Left cardiac atrium (tissue), 4 donors: ENCODE data around the gene NUCB1. TPM values are rescaled to one million over a fixed set of nuclear protein-coding genes. Genes with fewer than 3 reads are reported as not detected.
A peak's percentile ranks its signal among the peaks of the same experiment; 100 is the strongest.

Experiments used
- ATAC-seq, 2 donors: fragments of 200-7000 bp; cut with Tn5 transposase; one replicate each; pipeline ENCODE4 v1.9.1; 2020; ENCODE audit warnings: mild to moderate bottlenecking in 2 of 2, moderate library complexity in 2 of 2
- DNase-seq: peaks from one replicate; pipeline ENCODE4 v3.0.0-alpha.2; 2020
- intact Hi-C, 2 donors: fragments of 100-400 bp; cut with DNase I; formaldehyde crosslinking; loops; one replicate each; pipeline versions ENCODE4 v1.14.1 to v1.15.1; 2022 to 2023
- total RNA-seq, 2 donors: library from RNA; stranded (reverse); fragmentation: NEBNext Ultra II Directional; extraction: Animal tissue kit (Norgen Biotek cat#: 25700); gene quantifications; one replicate each; pipeline ENCODE4 v1.2.1, GENCODE V29; 2021
- donor health status: DM: no; HTN: yes; CAD: no.
- donor health status: DM: no; HTN: yes; CAD: no; lungs with severe emphysema.
- donor health status: DM: yes; HTN: yes; CAD: no.
- donor health status: Dilated cardiomyopathy.

The NUCB1 gene
- total RNA-seq, 2 donors from 2014 or later: 279 to 342 TPM

GRCh38 chr19:48953141-48953540 is 53.0 kb downstream of the NUCB1 start:
- DNase-seq (no peak), ATAC-seq (no peak)
- intact Hi-C loops: loop anchor here in 1 of 2 donors (10.0 kb wide), 1 partner anchor 48 kb away; the partner anchor contains the start of gene NUCB1

DNA sequence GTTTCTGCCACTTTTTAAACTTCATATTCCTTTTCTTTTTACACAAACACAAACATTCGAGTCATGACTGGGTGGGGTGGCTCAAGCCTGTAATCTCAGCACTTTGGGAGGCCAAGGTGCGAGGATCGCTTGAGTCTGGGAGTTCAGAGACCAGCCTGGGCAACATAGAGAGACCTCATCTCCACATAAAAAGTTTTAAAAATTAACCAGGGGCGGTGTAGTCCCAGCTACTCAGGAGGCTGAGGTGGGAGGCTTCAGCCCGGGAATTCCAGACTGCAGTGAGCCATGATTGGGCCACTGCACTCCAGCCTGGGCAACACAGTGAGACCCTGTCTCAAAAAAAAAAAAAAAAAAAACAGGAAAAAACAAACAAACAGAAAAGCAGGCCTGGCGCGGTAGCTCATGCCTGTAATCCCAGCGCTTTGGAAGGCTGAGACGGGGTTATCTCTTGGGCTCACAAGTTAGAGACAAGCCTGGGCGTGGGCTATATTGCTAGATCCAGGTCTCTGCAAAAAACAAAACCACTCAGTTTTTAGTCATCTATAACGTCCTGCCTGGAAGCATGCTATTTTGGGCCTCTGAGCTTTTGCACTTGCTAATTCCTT is 54.0 kb downstream of the NUCB1 start:
- ATAC-seq (no peak), DNase-seq (no peak)
- intact Hi-C loops: loop anchor here in 1 of 2 donors (10.0 kb wide), 1 partner anchor 49 kb away; the partner anchor contains the start of gene NUCB1

- intact Hi-C loops: loop anchor here in 1 of 2 donors (10.0 kb wide), 1 partner anchor 50 kb away; the partner anchor contains the start of gene NUCB1
- peak; percentile 96 to 97 for ATAC-seq
- DNase-seq: peak; percentile 98
Measured at GRCh38 chr19:48954595-48955307, 54.6 kb downstream of the NUCB1 start, which contains the start of gene BAX. BAX (plus strand) TSS chr19:48954875; CDS start chr19:48954929, 54 bp downstream.

GRCh38 chr19:48955308-48955958 is 55.3 kb downstream of the NUCB1 start:
- DNase-seq (no peak), ATAC-seq (no peak)
- intact Hi-C loops: loop anchor here in 1 of 2 donors (10.0 kb wide), 1 partner anchor 51 kb away; the partner anchor contains the start of gene NUCB1

GRCh38 chr19:48958006-48958405 is 57.9 kb downstream of the NUCB1 start:
- intact Hi-C loops: loop anchor here in 1 of 2 donors (10.0 kb wide), 1 partner anchor 53 kb away; the partner anchor contains the start of gene NUCB1
- ATAC-seq: no peak
- no peak for DNase-seq

DNA sequence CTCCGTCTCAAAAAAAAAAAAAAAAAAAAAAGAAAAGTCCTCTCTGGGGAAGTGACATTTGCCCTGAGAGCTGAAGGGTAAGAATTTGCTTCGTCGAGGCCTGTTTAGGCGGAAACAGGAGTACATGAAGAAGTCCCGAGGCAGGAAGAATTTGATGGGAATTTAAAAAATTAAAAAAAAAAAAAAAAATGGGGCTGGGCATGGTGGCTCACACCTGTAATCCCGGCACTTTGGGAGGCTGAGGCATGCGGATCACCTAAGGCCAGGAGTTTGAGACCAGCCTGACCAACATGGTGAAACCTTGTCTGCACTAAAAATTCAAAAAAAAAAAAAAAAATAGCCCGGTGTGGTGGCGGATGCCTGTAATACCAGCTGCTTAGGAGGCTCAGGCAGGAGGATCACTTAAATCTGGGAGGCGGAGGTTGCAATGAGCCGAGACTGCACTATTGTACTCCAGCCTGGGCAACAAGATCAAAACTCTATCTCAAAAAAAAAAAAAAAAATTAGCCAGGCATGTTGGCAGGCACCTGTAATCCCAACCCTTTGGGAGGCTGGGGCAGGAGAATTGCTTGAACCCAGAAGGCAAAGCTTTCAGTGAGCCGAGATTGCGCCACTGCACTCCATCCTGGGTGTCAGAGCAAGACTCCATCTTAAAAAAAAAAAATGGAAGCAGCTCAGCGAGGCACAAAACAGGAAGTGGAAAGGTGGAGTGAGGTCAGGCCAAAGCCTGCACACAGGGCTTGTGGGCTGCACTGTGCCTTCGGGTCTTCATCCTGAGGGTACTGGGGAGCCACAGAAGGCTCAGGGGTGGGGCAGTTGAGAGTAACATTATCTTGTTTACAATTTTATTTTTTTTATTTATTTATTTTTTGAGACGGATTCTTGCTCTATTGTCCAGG is 59.5 kb downstream of the NUCB1 start:
- no peak for ATAC-seq
- DNase-seq: no peak
- intact Hi-C loops: loop anchor here (10.0 kb wide), 2 partner anchors 55 to 85 kb away; partner anchors contain the start of genes NUCB1 (in 1 of the 2) and PPP1R15A (in 1 of the 2)

- DNase-seq (no peak), ATAC-seq (no peak)
- intact Hi-C loops: loop anchor here in 1 of 2 donors (10.0 kb wide), 1 partner anchor 86 kb away; the partner anchor contains the start of gene PPP1R15A
Measured at GRCh38 chr19:48961051-48961649, 61.0 kb downstream of the NUCB1 start.

DNA sequence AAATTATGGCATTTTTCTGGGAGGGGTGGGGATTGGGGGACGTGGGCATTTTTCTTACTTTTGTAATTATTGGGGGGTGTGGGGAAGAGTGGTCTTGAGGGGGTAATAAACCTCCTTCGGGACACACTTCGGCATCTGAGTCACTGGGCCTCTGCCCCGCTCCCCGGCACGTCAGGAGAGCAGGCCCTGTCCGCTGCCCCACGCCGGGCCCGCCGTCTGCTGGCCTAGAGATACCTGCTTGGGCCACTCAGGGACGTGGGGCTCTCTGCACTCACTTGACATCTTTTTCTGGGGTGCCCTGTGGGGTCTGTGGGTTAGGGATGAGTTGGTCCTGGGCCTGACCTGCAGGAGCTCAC is 61.5 kb downstream of the NUCB1 start:
- ATAC-seq (no peak), DNase-seq (no peak)
- intact Hi-C loops: loop anchor here in 1 of 2 donors (10.0 kb wide), 1 partner anchor 87 kb away; the partner anchor contains the start of gene PPP1R15A

GRCh38 chr19:48962029-48962848 is 62.1 kb downstream of the NUCB1 start:
- DNase-seq: peak; percentile 64
- intact Hi-C loops: loop anchor here in 1 of 2 donors (10.0 kb wide), 1 partner anchor 87 kb away; the partner anchor contains the start of gene PPP1R15A
- no peak for ATAC-seq

GRCh38 chr19:48962849-48963165 is 62.7 kb downstream of the NUCB1 start:
- DNase-seq (no peak), ATAC-seq (no peak)
- intact Hi-C loops: loop anchor here in 1 of 2 donors (10.0 kb wide), 1 partner anchor 88 kb away; the partner anchor contains the start of gene PPP1R15A

DNA sequence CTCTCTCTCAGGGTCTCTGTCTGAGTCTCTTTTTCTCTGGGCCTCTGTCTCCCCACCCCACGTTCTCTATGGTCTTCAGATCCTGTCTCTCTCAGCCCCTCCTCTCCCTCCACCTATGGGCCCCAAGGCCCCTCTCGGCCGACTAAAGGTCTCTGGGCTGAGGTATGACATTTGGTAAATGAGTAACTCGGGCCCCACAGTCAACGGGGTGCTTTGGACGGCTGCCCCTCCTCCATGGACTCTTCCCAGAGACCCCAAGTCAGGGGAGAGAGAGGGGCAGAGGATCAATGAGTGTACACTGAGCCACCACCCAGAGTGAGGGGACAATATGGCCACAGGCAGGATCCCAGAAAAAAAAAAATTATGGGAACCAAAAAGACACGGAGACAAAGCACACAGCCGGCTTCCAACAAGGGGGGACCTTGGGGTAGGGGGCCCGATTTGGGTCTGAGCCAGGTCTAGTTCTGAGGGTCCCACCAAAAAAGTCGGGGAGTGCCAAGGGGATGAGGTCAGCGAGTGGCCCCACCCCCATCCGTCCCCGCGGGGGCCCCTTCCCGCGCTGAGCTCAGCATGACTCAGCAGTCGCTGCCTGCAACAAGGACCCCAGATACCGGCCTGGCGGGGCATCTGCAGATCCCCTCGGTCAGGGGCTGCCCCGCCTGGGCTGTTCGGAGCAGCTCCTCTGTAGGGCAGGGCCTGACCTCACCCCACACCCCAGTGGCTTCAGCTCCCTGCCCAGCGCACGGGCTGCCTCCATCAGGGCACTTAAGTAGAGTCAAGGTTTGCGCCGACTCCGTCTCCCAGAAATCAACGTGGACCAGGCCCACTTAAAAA is 63.5 kb downstream of the NUCB1 start:
- DNase-seq (peak; percentile 84), ATAC-seq (peak; percentile 14 to 23)
- intact Hi-C loops: loop anchor here in 1 of 2 donors (10.0 kb wide), 1 partner anchor 89 kb away; the partner anchor contains the start of gene PPP1R15A

DNA sequence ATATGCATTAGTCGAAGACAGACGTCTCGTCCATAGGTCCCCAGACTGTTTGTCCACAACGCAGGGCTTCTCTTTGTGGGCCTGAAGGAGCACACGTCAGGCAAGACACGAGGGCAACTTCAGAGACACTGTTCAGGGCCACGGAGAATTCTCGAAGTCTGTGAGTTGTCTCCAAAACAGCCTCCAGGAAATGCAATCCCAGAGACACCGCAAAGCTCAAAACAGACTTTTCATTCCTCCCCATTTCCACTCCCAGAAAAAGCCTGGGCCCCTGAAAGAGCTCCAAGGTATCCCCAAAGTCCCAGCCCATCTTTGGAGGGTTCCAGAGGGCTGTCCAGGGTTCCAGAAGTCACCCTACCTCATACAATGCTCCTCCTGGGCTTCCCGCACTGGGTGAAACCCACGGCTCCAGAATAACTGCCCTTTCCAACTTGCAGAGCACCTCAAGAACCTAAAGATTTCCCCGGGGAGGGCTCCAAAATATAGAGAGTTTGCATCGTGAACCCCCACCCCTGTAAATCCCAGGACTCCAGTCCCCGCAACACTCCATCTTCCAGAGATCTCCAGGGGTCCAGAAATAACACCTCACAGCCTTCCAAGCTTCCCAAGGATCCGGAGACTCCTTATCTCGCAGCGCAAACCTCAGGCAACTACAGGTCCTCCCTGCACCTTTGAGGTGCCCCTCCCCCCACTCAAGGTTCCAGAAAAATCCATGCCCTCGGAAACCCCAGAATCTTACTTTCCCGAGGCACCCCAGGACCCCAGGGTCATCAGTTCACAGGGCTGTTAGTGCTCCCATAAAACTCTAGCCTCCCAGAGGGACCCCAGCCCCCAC is 64.3 kb downstream of the NUCB1 start:
- ATAC-seq: no peak
- intact Hi-C loops: loop anchor here (5.0 to 10.0 kb wide), 2 partner anchors 87 to 90 kb away; partner anchors contain the start of gene PPP1R15A (in 1 of the 2)
- no peak for DNase-seq

DNA sequence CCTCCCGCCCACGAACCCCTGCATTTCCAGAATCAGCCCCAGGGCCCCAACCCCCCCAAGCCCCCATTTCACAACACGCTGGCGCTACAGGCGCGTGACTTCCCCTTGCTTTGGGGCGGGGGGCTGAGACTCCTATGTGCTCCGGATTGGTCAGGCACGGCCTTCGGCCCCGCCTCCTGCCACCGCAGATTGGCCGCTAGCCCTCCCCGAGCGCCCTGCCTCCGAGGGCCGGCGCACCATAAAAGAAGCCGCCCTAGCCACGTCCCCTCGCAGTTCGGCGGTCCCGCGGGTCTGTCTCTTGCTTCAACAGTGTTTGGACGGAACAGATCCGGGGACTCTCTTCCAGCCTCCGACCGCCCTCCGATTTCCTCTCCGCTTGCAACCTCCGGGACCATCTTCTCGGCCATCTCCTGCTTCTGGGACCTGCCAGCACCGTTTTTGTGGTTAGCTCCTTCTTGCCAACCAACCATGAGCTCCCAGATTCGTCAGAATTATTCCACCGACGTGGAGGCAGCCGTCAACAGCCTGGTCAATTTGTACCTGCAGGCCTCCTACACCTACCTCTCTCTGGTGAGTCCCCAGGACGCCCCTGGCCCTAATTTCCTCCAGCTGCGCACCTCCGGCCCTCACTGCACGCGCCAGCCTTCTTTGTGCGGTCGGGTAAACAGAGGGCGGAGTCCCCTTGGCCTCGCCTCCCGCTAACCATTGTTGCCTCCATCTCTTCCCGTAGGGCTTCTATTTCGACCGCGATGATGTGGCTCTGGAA is 65.1 kb downstream of the NUCB1 start, which contains the start of gene FTL:
FTL (plus strand) TSS at position 270 of the 766 bp plus-strand sequence; CDS start at position 469, 199 bp downstream.
- DNase-seq (peak; percentile 98), ATAC-seq (peak; percentile 89 to 90)
- intact Hi-C loops: loop anchor here (5.0 to 10.0 kb wide), 2 partner anchors 88 to 90 kb away; partner anchors contain the start of gene PPP1R15A (in 1 of the 2)
